Gastroesophageal sphincter (tissue), 3 donors: ENCODE results near the gene ZWINT.

ENCODE experiments used
- EP300 ChIP-seq: sonication (generic); formaldehyde crosslinking; IDR thresholded peaks from one replicate; pipeline ENCODE4 v1.6.1; 2017; ENCODE audit warnings: antibody characterized with exemption, mild to moderate bottlenecking
- POLR2AphosphoS5 ChIP-seq: sonication (generic); formaldehyde crosslinking; IDR thresholded peaks from one replicate; pipeline ENCODE4 v1.6.1; 2017; ENCODE audit warnings: antibody characterized with exemption
- TF ChIP-seq, protein P1 (sequence below), 4 experiments: fragments of 200-600 bp in 2 of 4; fragments of 450-650 bp in 2 of 4; sonication (generic) in 1 of 4; IDR thresholded peaks; one replicate each; pipeline ENCODE4 v1.5.1; 2017 to 2019; ENCODE audit warnings: antibody characterized with exemption in 4 of 4, mild to moderate bottlenecking in 2 of 4, moderate library complexity in 2 of 4

DNA sequence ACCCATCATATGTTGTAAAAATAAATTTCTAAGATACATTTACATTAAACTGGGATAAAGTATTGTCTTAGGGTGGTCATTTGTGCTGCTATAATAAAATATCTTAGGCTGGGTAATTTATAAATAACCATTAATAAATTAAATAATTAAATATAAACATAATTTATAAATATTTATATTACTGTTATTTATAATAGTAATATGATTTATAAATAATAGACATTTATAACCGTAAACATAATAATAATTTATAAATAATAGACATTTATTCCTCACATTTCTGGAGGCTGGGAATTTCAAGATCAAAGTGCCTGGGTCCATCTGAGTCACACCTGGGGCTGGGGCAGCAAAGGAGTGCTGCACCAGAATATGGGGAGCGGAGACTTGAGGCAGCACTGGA, 31.1 kb downstream of the ZWINT start:
- TF ChIP-seq, protein P1, sequence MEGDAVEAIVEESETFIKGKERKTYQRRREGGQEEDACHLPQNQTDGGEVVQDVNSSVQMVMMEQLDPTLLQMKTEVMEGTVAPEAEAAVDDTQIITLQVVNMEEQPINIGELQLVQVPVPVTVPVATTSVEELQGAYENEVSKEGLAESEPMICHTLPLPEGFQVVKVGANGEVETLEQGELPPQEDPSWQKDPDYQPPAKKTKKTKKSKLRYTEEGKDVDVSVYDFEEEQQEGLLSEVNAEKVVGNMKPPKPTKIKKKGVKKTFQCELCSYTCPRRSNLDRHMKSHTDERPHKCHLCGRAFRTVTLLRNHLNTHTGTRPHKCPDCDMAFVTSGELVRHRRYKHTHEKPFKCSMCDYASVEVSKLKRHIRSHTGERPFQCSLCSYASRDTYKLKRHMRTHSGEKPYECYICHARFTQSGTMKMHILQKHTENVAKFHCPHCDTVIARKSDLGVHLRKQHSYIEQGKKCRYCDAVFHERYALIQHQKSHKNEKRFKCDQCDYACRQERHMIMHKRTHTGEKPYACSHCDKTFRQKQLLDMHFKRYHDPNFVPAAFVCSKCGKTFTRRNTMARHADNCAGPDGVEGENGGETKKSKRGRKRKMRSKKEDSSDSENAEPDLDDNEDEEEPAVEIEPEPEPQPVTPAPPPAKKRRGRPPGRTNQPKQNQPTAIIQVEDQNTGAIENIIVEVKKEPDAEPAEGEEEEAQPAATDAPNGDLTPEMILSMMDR (IDR thresholded peaks at IDR 0.05) = no peak
- no peak for TF ChIP-seq POLR2AphosphoS5
- TF ChIP-seq EP300 = no peak
